Activated CD4-positive, alpha-beta T cell treated with anti-CD3 and anti-CD28 coated beads, Interleukin-2, Interleukin-4, amounts not matched to agents 100 ng/mL and 50 ng/mL, durations not matched to agents 16 hours and 8 hours (primary cell): ENCODE results near the gene GP1BB.
"Not testable (repeated sequence)": the region's sequence is repeated elsewhere in the genome, so short reads cannot be mapped to it uniquely, and the experiment has no call there.

Experiments
- DNase-seq: peaks from one replicate; pipeline ENCODE4 v3.0.0-alpha.2; 2020; ENCODE audit warnings: low spot score

The GP1BB gene

DNA sequence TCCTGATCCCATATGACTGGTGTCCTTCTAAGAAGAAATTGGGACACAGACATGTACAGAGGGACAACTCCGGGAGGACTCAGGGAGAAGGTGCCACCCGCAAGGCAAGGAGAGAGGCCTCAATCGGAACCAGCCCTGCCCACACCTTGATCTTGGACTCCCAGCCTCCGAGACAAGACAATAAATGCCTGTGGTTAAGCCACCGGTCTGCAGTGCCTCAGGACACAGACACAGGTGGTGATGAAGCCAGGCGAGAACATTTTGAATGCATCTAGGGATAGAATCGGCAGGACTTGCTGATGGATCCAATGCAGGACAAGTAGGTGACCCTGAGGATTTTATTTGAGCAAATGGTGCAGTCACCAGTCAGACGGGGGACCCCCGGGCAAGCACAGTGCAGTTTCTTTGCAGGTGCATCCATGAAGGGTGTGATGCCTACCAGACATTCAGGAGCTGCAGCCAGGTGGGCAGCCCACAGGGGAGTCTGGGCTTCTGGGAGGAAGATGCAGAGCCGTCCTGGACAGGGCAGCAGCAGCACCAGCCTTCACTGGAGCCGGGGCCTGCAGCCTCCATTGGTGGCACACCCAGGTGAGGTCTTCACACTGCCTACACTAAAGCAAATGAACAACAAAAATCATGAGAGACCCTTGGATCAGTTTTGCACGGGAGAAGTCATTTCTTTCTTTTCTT, 29.2 kb upstream of the GP1BB start:
- no peak for DNase-seq

DNA sequence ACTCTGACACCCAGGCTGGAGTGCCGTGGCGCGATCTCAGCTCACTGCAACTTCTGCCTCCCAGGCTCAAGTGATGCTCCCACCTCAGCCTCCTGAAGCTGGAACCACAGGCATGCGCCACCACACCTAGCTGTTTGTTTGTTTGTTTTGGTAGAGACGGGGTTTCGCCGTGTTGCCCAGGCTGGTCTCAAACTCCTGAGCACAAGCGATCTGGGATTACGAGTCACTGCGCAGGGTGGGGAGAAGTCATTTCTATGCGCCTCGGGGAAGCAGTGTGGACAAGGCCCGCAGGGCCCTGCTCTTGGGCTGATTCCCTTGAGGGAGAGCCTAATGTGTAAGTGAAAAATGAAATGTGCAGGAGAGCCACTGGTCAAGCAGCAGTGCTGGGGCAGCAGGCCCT, 28.6 kb upstream of the GP1BB start:
- no peak for DNase-seq

DNA sequence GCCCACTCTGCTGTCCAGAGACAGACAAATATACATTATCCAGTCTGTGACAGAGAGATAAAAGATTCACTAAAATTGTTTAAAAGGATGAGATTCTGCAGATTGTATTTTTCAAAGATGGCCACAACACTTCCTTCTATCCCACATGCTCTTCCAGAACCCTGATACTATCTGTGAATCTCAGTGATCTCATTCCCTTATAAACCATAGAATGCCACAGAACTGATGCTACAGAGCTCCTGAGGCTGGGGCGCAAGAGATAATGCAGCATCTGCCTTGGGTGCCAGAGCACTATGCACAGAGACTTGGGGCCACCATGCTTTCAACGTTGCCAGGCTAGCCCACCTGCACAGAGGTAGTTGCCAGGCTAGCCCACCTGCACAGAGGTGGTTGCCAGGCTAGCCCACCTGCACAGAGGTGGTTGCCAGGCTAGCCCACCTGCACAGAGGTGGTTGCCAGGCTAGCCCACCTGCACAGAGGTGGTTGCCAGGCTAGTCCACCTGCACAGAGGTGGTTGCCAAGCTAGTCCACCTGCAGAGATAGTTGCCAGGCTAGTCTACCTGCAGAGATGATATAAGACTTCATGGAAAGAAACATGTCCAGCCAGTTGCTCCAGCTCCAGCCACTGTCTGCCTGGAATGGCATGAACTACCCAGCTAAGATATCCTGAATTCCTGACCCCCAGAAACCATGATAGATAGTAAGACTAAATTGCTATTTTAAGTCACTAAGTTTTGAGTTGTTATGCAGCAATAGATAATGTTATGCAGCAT, 26.6 kb upstream of the GP1BB start:
- DNase-seq: no peak

DNA sequence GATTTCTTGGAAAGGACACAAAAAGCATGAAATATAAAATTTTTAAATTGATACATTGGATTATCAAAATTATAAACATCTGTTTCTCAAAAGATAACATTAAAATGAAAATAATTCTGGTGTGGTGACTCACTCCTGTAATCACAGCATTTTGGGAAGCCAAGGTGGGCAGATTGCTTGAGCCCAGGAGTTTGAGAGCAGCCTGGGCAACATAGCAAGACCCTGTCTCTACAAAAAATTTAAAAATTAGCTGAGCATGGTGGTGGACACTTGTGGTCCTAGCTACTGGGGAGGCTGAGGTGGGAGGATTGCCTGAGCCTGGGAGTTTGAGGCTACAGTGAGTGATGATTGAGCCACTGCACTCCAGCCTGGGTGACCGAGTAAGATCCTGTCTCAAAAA, 25.5 kb upstream of the GP1BB start:
- not testable (repeated sequence) for DNase-seq

DNA sequence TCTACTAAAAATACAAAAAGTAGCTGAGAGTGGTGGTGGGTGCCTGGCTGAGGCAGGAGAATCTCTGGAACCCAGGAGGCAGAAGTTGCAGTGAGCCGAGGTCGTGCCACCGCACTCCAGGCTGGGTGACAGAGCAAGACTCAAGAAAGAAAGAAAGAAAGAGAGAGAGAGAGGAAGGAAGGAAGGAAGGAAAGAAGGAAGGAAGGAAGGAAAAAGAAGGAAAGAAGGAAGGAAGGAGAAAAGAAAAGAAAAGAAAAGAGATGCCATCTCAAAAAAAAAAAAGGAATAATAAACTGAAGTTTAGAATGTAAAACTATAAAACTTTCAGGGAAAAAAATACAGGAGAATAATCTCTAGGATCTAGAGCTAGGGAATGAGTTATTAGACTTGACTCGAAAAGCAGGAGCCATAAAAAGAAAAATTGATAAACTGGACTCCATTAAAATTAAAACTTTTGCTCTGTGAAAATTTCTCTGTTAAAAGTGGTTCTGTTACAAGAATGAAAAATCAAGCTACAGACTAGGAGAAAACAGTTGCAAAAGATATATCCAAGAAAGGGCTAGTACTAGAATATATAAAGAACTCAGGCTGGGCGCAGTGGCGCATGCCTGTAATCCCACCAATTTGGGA, 22.4 kb upstream of the GP1BB start:
- no peak for DNase-seq

DNA sequence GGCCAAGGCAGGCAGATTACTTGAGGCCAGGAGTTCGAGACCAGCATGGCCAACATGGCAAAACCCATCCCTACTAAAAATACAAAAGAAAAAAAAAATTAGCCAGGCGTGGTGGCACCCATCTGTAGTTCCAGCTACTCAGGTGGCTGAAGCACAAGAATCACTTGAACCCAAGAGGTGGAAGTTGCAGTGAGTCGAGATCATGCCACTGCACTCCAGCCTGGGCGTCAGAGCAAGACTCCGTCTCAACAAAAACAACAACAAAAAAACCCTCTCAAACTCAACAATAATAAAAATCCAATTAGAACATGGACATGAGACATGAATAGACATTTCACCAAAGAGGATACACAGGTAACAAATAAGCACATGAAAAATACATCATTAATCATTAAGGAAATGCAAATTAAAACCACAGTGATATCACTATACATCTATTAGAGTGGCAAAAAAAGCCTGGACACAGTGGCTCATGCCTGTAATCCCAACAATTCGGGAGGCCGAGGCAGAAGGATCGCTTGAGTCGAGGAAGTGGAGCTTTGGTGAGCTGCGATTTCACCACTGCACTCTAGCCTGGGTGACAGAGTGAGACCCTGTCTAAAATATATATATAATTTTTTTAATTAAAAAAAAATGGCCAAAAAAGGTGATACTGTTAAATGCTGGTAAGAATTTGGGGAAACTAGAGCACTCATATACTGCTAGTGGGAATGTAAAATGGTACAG, 21.8 kb upstream of the GP1BB start:
- DNase-seq: no peak

DNA sequence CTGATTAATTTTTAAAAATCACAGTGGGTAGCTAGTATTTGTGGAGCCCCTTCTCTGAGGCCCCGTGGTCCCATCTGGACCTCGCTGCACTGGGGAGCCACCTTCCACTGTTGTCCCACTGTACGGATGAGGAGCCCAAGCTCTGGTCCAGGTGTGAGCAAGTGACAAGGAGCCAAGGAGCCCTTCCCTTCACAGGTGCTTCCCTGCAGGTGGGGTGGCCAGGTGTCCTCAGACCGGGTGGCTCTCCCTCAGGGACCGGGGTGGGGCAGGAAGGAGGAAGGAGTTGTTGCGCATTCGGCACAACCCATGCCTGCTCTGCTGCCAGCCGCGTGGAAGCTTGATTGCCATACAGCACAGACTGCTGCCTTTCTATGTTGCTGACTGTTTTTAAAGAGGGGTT, 19.5 kb upstream of the GP1BB start:
- no peak for DNase-seq

DNA sequence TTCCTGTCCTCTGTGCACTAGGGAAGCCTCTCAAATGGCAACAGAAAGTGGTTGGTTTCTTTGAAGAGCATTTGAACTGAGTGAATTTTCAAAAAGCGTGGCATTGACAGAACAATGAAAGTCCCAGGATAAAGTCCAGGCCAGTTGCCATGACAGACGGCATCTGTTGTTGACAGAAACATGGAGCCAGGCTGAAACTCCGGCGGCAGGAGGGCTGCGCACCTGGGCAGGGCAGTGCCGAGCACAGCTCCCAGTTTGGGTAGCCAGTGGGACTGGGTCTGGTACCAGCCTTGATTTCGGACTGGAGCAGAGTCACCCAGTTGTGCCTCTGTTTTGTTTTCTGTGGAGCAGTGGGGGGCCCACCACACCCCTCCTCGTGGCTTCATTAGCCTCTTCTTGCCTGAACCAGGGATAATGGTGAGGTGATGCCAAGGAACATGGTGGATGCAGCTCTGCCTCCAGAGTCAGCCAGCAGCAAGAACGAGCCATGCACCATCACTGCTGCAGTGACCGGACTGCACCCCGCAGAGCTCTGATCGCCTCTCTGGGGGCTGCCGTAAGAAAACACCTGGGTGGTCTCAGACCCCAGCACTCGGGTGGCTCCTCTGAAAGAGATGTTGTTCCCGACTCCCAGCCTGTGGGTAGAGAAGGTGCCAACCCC, 18.9 kb upstream of the GP1BB start:
- no peak for DNase-seq

DNA sequence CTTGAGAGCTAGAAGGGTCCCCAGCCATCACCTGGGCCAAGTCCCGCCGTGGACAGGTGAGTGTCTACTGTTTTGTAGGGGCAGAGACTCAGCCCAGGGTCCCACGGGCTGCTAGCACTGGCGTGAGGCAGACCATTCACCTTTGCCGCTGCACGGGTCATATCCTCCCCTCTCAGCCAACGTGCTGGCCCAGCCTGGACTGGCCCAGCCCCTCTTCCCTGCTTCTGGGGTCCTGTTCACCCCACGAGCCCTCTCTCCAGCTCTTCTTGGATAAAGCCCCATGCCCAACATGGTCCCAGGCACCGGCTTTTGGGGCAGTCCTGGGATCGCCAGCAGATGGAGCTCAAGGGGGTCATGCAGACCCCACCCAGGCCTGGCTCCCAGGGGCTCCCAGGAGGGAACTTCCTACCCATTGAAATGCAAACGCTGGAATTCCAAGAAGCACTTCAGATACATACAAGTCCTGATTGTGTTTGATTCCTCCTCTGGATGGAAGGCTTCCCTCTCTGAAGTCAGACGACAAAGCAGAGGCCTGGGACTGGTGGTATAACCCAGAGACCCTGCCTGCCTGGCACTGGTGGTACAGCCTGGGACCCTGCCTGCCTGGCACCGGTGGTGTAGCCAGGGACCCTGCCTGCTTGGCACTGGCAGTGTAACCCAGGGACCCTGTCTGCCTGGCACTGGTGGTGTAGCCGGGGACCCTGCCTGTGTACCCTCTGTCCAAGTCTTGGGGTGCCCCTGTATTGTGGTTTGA, 18.0 kb upstream of the GP1BB start:
- no peak for DNase-seq

DNA sequence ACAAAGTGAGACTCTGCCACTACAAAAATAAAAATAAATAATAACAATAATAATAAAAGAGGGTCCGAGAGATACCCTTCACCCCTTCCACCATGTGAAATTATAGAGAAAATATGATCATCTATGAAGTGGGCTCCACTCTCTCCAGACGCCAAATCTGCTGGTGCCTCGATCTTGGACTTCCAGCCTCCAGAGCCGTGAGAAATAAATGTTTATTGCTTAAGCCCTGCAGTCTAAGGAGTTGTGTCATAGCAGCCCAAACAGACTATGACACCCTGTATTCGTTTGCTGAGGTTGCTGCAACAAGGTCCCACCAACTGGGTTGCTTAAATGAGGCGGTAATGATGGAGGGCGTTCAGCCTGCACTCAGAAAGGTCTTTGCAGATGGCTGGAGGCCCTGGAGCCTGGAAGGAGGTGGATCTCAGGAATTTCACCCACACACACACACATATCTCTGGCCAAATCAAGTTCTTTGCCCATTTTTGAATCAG, 16.6 kb upstream of the GP1BB start:
- DNase-seq: no peak

DNA sequence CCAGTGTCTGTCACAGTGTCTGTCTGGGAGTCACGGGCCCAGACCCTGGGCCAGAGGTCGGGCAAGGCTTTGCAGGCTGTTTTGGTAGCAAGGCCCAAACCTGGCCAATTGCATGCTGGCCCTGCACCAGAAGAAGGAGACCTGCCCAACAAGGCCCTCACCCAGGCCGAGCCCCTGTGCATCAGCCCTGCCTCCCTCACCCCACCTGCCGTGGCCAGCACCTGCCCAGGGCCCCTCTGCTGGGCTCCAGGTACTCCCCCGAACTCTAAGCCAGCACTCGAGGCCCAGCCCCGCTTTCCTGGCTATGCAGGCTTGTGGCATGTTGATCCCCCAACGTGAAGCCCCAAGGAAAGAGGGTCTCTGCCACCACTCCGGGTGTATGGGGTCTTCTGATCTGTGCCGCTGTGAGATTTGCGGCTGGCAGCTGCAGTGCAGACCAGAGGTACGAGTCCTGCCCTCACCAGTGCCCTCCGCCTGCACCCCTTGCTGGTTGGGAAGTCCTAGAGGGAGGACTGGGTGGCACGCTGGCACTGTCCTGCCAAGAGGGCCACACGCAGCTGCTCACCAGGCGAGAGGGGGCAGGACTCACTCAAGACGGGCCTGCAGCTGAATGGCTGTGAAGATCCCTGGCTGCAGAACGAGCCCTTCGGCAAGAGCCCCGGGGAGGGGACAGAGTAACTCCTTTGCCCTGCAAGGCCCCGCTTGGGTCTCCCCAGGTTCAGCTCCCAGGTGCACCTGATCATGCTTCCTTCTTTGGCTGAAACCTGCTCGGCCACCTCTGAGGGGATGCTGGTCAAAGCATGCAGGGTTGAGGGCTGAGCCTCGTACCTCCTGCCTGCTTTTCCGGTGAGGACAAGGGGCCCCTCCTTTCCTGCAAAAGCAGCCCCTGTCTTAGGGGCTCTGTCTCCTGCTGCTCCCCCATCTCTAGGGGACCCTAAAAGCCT, 15.7 kb upstream of the GP1BB start:
- no peak for DNase-seq

DNA sequence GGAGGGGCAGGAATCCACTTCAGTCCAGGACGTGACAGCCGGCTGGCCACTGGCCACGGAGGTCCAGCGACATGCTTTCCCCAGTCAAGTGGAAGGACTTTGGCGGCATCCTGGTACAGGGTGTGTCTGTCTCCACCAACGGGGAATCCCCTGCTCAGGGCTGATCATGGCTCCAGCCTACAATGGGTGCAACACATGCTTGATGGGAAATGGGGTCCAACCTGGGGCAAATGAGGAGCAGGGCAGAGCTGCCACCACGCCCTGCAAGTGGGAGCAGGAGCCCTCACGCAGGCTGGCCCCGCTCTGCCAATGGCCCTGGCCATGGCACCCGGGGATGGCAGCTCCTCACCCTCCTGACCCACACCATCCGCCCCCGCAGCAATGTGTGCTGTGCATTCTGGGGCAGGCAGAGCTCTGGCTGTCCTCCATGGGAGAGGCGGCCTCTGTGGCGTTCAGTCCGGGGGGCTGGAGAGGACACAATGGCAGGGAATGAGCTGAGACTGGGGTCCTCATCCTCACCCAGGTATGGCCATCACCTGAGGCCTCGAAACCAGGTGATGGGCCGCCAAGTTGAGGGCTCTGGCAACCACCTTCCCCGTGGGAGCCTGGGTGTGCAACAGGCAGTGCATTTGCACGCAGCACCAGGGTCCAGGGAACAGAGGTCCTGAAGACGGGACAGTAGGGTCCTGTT, 14.9 kb upstream of the GP1BB start:
- no peak for DNase-seq

DNA sequence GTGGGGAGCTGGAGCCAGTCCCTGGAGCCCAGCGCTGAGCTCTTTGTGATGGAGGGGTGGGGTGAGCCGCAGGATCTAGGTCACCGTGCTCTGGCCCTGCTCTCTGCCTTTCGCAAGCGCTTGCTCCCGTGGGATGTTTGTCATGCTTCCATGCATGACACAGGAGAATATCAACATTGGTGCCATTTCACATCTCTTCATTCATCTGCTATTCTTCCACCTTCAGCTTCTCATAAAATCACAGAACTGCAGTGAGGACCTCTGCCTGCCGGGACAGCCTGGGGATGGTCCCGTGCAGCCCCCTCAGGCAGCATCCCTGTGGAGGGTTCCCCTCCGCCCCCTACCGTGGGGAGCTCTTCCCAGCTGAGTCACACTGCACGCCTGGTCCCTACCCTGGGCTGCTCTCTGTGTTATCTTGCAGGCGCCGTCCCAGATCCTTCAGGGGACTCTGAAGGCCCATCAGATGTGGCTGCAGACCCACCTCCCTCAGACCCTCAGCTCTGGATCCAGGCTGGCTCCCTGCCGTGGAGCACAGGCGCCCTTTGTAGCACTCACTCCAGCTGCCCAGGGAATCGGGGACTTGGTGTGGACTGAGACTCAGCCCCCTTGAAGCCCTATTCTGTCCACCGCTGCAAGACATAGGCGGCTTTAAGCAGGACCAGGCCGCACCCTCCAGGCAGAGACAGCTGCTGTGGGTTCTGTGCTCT, 14.1 kb upstream of the GP1BB start:
- DNase-seq: no peak

DNA sequence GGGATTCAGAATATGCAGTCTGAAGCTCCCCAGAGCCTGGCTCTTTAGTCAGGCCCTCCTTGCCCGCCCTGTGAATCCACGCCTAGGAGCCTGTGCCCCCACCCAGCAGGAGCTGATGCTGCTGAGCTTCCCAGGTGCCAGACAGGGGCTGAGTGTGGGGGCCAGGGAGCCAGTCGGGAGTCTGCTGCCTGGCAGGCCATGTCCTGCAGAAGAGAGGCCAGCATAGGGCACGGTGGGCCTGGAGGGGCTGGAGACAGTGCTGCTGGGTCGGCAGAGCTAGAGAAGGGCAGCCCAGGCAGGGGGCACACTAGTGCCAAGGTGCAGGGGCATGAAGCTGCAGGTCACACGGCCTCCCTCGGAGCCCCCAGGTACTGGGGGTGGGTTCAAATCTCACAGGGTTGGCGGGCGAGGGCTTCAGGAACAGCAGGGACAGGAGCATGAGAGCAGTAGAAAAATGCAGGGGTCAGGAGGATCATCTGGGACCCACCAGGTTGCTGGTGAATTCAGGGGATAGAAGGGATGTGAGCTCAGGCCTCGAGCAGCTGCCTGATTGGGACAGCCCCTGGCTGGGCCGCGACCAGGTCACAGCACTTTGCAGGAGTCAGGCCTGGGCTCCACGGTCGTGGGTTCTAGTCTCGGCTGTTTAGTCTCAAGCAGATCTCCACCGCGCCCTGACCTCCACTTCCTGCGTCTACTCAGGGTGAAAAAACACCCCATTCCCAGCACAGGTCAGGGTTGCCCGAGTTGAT, 13.1 kb upstream of the GP1BB start:
- DNase-seq: no peak

DNA sequence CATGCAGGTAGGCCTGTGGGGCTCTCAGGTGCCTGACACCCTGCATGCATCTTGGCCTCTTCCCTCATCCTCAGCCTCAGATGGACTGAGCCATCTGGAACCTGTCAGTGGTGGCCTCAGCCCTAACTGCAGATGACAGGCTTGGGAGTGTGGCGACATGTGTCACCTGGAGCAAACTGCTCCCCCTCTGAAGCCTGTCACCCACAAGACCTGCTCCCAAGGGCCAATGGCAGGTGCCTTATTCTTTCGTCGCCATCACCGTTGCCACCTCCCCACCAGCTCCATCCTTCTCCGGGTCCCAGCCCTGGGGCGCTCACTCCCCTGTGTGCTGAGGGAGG, 12.6 kb upstream of the GP1BB start:
- no peak for DNase-seq

DNA sequence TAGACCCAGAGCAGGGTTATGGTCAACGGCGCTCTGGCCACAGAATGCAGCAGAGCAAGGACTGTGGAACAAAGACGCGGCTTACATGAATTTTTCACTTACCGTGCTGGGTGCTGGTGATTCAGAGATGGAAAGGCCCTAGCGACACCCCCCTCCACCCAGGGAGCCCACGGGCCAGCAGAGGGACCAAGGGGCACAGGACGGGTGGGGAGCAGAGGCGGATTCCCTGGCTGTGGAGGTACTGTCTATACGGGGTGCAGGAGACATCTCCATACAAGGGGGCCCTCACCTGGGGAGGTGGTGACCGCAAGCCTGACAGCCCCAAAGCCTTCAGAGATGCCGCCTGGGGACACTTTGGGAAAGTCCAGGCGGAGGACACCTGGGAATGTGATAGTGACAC, 10.1 kb upstream of the GP1BB start:
- no peak for DNase-seq

DNA sequence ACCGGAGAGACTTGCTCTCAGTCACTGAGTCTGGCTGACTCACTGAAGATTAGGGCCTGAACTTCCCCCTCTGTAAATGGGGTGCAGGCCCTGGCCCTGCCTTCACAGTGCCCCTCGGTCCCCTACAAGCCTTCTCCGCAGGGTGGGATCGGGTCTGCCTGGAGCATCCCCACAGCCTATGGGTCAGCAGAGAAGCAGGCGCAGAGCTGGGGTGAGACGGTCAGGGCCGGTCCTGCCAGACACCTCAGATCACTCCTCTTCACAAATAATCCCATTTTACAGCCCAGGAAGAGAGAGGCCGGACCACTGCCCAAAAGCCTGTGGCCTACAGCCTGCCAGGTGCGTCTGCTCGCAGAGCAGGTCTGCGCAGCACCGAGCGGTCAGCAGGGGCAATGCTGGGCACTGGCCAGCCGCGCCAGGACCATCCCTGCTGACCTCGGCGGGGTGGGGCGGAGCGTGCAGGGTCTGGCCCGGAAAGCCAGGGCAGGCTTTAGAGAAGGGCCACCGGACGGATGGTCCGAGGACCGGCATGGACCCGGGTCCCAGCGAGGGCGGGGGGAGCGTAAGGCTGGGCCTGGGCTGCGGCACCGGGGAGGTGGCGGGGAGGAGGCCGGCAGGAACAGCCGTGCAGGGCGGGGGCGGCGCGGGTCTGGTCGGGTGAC, 9.6 kb upstream of the GP1BB start:
- no peak for DNase-seq
